H1 (cell line): Measurements from ENCODE around the gene CROT. TPM values are rescaled to one million over a fixed set of nuclear protein-coding genes. Genes with fewer than 3 reads are reported as not detected.

ENCODE experiments used
- SIRT6 ChIP-seq: IDR thresholded peaks from one replicate; pipeline ENCODE4 v1.7.1; 2012; ENCODE audit warnings: low read length, inconsistent platforms
- polyA plus RNA-seq, 7 experiments: library from polyadenylated mRNA; depleted of rRNA in 3 of 7; stranded (reverse) in 5 of 7; unstranded in 2 of 7; fragments of >200 nt in 5 of 7; fragments of 200-250 nt in 2 of 7; gene quantifications; 1 replicate in 5 of 7; 2 replicates in 1 of 7; 4 replicates in 1 of 7; pipeline versions ENCODE4 v1.2.1 to v1.2.3, GENCODE V29; 2011 to 2013; ENCODE audit warnings: missing spikeins in 2 of 7, mixed read lengths in 2 of 7
- total RNA-seq: library from RNA; stranded (reverse); fragmentation: NEBNext Ultra II Directional; extraction: Animal tissue kit (Norgen Biotek cat#: 25700); gene quantifications from 2 replicates; pipeline ENCODE4 v1.2.1, GENCODE V29; 2021
- TF ChIP-seq, protein P1 (sequence below), 3 experiments: IDR thresholded peaks; 1 replicate in 2 of 3; 2 replicates in 1 of 3; pipeline versions ENCODE4 v1.5.1 to v1.6.1; 2011; ENCODE audit warnings: low read length in 3 of 3, mild to moderate bottlenecking in 3 of 3, inconsistent platforms in 2 of 3, low read depth in 1 of 3, moderate library complexity in 1 of 3; ENCODE audit not compliant: insufficient read depth in 1 of 3; ENCODE audit errors: control extremely low read depth in 1 of 3

CROT gene
- total and polyA plus RNA-seq, 2 of the 8 experiments (the other 6 are each of a cell fraction or from before 2014, with no cell fraction given): 2.2 to 5.6 TPM

DNA sequence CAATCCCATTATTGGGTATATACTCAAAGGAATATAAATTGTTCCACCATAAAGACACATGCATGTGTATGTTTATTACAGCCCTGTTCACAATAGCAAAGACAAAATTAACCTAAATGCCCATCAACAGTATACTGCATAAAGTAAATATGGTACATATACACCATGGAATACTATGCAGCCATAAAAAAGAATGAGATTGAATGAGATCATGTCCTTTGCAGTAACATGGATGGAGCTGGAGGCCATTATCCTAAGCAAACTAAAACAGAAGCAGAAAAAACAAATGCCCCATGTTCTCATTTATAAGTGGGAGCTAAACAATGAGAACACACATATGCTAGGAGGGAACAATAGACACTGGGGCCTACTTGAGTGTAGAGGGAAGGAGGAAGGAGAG is 44.7 kb upstream of the CROT start (continued):
- TF ChIP-seq, protein P1, sequence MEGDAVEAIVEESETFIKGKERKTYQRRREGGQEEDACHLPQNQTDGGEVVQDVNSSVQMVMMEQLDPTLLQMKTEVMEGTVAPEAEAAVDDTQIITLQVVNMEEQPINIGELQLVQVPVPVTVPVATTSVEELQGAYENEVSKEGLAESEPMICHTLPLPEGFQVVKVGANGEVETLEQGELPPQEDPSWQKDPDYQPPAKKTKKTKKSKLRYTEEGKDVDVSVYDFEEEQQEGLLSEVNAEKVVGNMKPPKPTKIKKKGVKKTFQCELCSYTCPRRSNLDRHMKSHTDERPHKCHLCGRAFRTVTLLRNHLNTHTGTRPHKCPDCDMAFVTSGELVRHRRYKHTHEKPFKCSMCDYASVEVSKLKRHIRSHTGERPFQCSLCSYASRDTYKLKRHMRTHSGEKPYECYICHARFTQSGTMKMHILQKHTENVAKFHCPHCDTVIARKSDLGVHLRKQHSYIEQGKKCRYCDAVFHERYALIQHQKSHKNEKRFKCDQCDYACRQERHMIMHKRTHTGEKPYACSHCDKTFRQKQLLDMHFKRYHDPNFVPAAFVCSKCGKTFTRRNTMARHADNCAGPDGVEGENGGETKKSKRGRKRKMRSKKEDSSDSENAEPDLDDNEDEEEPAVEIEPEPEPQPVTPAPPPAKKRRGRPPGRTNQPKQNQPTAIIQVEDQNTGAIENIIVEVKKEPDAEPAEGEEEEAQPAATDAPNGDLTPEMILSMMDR (IDR thresholded peaks at IDR 0.05; ENCODE audit: control extremely low read depth in 1 of 3, insufficient read depth in 1 of 3, low read depth in 1 of 3, low read length in 3 of 3): no peak
- no peak for TF ChIP-seq SIRT6
